Peyer's patch (tissue), 4 donors: ENCODE data around the gene GPT2. TPM values are rescaled to one million over a fixed set of nuclear protein-coding genes. Genes with fewer than 3 reads are reported as not detected.

ENCODE experiments used
- DNase-seq, 3 donors: peaks; one replicate each; pipeline ENCODE4 v3.0.0-alpha.2; 2017 to 2019
- H3K27ac ChIP-seq, 4 donors: fragments of 200-600 bp; sonication (generic); one replicate each; pipeline ENCODE4 v1.5.1; 2016 to 2019
- H3K27me3 ChIP-seq, 2 donors: fragments of 200-600 bp; sonication (generic); one replicate each; pipeline ENCODE4 v1.5.1; 2019
- H3K36me3 ChIP-seq, 3 donors: fragments of 200-600 bp; sonication (generic); one replicate each; pipeline ENCODE4 v1.5.1; 2016 to 2019
- H3K4me1 ChIP-seq, 4 donors: fragments of 200-600 bp; sonication (generic); one replicate each; pipeline ENCODE4 v1.5.1; 2016 to 2019
- H3K4me3 ChIP-seq, 4 donors: fragments of 200-600 bp; sonication (generic); 1 replicate in 3 of 4; 2 replicates in 1 of 4; pipeline ENCODE4 v1.5.1; 2016 to 2019; ENCODE audit warnings: mild to moderate bottlenecking in 1 of 4
- H3K9me3 ChIP-seq, 4 donors: fragments of 200-600 bp; sonication (generic); one replicate each; pipeline ENCODE4 v1.5.1; 2016 to 2019; ENCODE audit warnings: mild to moderate bottlenecking in 1 of 4
- POLR2A ChIP-seq, 2 donors: fragments of 450-650 bp; IDR thresholded peaks; one replicate each; pipeline ENCODE4 v1.5.1; 2017; ENCODE audit warnings: antibody characterized with exemption in 2 of 2, mild to moderate bottlenecking in 2 of 2, moderate library complexity in 2 of 2
- total RNA-seq, 4 donors: library from RNA; depleted of rRNA; stranded (reverse); fragments of >200 nt; gene quantifications; one replicate each; pipeline ENCODE4 v1.1.0, GENCODE V29; 2016
- TF ChIP-seq, protein P1 (sequence below), 6 experiments: fragments of 450-650 bp in 4 of 6; fragments of 200-600 bp in 2 of 6; sonication (generic) in 1 of 6; IDR thresholded peaks; one replicate each; pipeline ENCODE4 v1.5.1; 2017 to 2019; ENCODE audit warnings: antibody characterized with exemption in 6 of 6, mild to moderate bottlenecking in 3 of 6, moderate library complexity in 1 of 6

The GPT2 gene
- total RNA-seq, 4 donors from 2014 or later, result 9.6 to 23.1 (median 18.2) TPM

DNA sequence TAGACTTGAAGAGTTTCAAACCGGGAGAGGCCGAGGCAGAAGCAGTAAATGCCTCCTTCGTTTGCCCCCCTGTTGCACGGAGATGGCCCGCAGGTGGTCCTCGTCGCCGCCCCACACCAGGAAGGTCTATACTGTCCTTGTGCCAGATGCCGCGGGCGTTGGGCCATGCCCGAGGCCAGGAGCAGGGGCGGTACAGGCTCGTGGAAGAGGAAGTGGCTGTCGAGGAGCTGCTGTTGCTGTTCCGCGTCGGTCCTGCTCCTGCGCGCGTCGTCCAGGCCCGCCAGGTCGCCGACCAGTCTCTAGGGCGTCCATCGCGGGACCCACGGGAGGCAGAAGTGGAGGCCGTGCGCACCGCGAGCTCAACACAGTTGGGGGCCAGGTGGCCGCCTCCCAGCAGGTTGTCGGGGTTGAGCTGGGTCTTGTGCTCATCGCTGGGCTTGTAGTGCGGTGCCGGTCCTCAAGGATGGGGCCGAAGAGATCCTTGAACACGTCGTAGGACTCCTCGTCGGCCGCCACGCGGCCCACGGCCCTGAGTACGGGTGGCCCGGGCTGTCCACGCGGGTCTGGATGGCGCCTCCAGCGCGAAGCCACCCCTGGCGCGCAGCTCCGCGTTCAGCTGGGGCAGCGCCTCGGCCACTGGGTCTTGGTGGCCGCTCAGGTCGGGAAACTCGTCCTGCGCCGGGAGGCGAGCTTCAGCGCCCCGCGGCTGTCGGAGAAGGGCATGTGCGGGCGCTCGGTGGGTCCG lies 40.1 kb upstream of the GPT2 start:
- TF ChIP-seq POLR2A (IDR thresholded peaks at IDR 0.05), result no peak
- TF ChIP-seq, protein P1, sequence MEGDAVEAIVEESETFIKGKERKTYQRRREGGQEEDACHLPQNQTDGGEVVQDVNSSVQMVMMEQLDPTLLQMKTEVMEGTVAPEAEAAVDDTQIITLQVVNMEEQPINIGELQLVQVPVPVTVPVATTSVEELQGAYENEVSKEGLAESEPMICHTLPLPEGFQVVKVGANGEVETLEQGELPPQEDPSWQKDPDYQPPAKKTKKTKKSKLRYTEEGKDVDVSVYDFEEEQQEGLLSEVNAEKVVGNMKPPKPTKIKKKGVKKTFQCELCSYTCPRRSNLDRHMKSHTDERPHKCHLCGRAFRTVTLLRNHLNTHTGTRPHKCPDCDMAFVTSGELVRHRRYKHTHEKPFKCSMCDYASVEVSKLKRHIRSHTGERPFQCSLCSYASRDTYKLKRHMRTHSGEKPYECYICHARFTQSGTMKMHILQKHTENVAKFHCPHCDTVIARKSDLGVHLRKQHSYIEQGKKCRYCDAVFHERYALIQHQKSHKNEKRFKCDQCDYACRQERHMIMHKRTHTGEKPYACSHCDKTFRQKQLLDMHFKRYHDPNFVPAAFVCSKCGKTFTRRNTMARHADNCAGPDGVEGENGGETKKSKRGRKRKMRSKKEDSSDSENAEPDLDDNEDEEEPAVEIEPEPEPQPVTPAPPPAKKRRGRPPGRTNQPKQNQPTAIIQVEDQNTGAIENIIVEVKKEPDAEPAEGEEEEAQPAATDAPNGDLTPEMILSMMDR (IDR thresholded peaks at IDR 0.05), result no peak
- no peaks in the 10 kb centered on the region for H3K9me3 ChIP-seq
- H3K4me1 ChIP-seq, result no peaks in the 10 kb centered on the region
- DNase-seq, result no peak
- H3K27ac ChIP-seq, result no peak overlapping the region
- no peak overlapping the region for H3K4me3 ChIP-seq
- H3K36me3 ChIP-seq, result no peaks in the 10 kb centered on the region
- no peaks in the 10 kb centered on the region for H3K27me3 ChIP-seq

GRCh38 chr16:46844771-46845170 lies 39.4 kb upstream of the GPT2 start:
- Histone ChIP-seq H3K9me3 (no peaks in the 10 kb centered on the region), H3K36me3 (no peaks in the 10 kb centered on the region), H3K4me1 (no peaks in the 10 kb centered on the region), H3K27ac (no peak overlapping the region), H3K4me3 (no peak overlapping the region), H3K27me3 (no peaks in the 10 kb centered on the region)
- DNase-seq, result no peak
- TF ChIP-seq POLR2A (IDR thresholded peaks at IDR 0.05), result no peak
- TF ChIP-seq, protein P1 (IDR thresholded peaks at IDR 0.05), result no peak

DNA sequence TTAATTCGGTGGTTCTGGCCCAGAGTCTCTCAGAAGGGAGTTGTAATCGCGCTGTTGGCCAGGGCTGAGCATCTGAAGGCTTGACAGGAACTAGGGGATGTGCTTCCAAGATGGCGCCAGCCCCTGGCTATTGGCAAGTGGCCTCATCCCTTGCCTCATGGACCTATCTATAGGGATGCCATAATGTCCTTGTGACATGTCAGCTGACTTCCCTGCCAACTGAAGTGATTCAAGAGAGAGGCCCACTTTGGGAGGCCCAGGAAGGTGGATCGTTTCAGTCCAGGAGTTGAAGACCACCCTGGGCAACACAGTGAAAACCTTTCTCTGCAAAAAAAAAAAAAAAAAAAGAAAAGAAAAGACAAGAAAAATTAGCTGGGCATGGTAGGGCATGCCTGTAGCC lies 38.2 kb upstream of the GPT2 start:
- no peak for DNase-seq
- no peaks in the 10 kb centered on the region for H3K9me3 ChIP-seq
- no peaks in the 10 kb centered on the region for H3K4me1 ChIP-seq
- no peaks in the 10 kb centered on the region for H3K36me3 ChIP-seq
- no peak overlapping the region for H3K4me3 ChIP-seq
- no peak overlapping the region for H3K27ac ChIP-seq
- no peak for TF ChIP-seq POLR2A (IDR thresholded peaks at IDR 0.05)
- TF ChIP-seq, protein P1 (IDR thresholded peaks at IDR 0.05), result no peak
- H3K27me3 ChIP-seq, result no peaks in the 10 kb centered on the region

GRCh38 chr16:46848768-46849764 lies 35.1 kb upstream of the GPT2 start:
- no peak overlapping the region for H3K4me3 ChIP-seq
- TF ChIP-seq, protein P1 (IDR thresholded peaks at IDR 0.05), result no peak
- no peak for TF ChIP-seq POLR2A (IDR thresholded peaks at IDR 0.05)
- H3K9me3 ChIP-seq, result no peaks in the 10 kb centered on the region
- H3K27ac ChIP-seq, result no peak overlapping the region
- no peak for DNase-seq
- H3K4me1 ChIP-seq, result no peaks in the 10 kb centered on the region
- H3K27me3 ChIP-seq, result no peaks in the 10 kb centered on the region
- no peaks in the 10 kb centered on the region for H3K36me3 ChIP-seq

- Histone ChIP-seq H3K27ac (peak overlapping the region; percentile 3 to 57 (median 28)), H3K27me3 (no peaks in the 10 kb centered on the region), H3K4me1 (no peaks in the 10 kb centered on the region), H3K4me3 (no peak overlapping the region), H3K9me3 (no peaks in the 10 kb centered on the region), H3K36me3 (no peaks in the 10 kb centered on the region)
- DNase-seq, result no peak
- TF ChIP-seq, protein P1 (IDR thresholded peaks at IDR 0.05), result no peak
- TF ChIP-seq POLR2A (IDR thresholded peaks at IDR 0.05), result no peak
These were observed 33.3 kb upstream of the GPT2 start for GRCh38 chr16:46850619-46851555.
